Caco-2 (cell line): ENCODE data around the gene SERINC2. TPM values are rescaled to one million over a fixed set of nuclear protein-coding genes. Genes with fewer than 3 reads are reported as not detected.
A peak's percentile ranks its signal among the peaks of the same experiment; 100 is the strongest.

Experiments
- BruUV-seq: library from RNA; stranded (reverse); fragments of 400-500 nt; replicated peaks from 2 replicates; lab custom pipeline; 2021; lab: Mats Ljungman, UMichigan
- CTCF ChIA-PET: fragments of 300-600 bp; sonication (Branson Sonifier 250); formaldehyde crosslinking; loops from one replicate; lab custom pipeline; 2022; ENCODE audit warnings: antibody characterized with exemption; lab: Charles Lee
- POLR2A ChIA-PET: fragments of 300-600 bp; sonication (Branson Sonifier 250); formaldehyde crosslinking; loops from one replicate; lab custom pipeline; 2022; ENCODE audit warnings: antibody characterized with exemption; lab: Charles Lee
- DNase-seq, 2 experiments: peaks; one replicate each; pipeline versions ENCODE4 v3.0.0 to v3.0.0-alpha.2; 2020 to 2022
- H3K27me3 ChIP-seq: replicated peaks from 2 replicates; pipeline ENCODE4 v1.6.0; 2011; ENCODE audit warnings: low read length; ENCODE audit not compliant: control insufficient read depth, insufficient read depth
- H3K36me3 ChIP-seq: 2 replicates; pipeline ENCODE4 v1.5.1; 2011; ENCODE audit warnings: low read length; ENCODE audit not compliant: control insufficient read depth, insufficient read depth
- H3K4me1 ChIP-seq: fragments of 250-450 bp; sonication (Bioruptor Pico); 2 replicates; pipeline ENCODE4 v1.5.1; 2020; ENCODE audit warnings: mild to moderate bottlenecking
- H3K4me3 ChIP-seq: 2 replicates; pipeline ENCODE4 v1.5.1; 2011; ENCODE audit warnings: low read depth, mild to moderate bottlenecking, control low read depth, low read length
- H3K9me3 ChIP-seq: fragments of 250-450 bp; sonication (Bioruptor Pico); 2 replicates; pipeline ENCODE4 v1.5.1; 2020; ENCODE audit warnings: mild to moderate bottlenecking, moderate library complexity
- H3K27ac Mint-ChIP-seq: one replicate; pipeline ENCODE4 v1.8.0; 2022; ENCODE audit warnings: mixed read lengths; ENCODE audit not compliant: unreplicated experiment
- H3K27me3 Mint-ChIP-seq: one replicate; pipeline ENCODE4 v1.8.0; 2022; ENCODE audit warnings: mixed read lengths; ENCODE audit not compliant: insufficient read depth, unreplicated experiment
- H3K36me3 Mint-ChIP-seq: one replicate; pipeline ENCODE4 v1.8.0; 2022; ENCODE audit warnings: mild to moderate bottlenecking, mixed read lengths; ENCODE audit not compliant: insufficient read depth, unreplicated experiment
- H3K4me1 Mint-ChIP-seq: one replicate; pipeline ENCODE4 v1.8.0; 2022; ENCODE audit warnings: low read depth, mixed read lengths; ENCODE audit not compliant: unreplicated experiment
- H3K4me3 Mint-ChIP-seq: one replicate; pipeline ENCODE4 v1.8.0; 2022; ENCODE audit warnings: mild to moderate bottlenecking, moderate library complexity, mixed read lengths; ENCODE audit not compliant: unreplicated experiment
- H3K9me3 Mint-ChIP-seq: one replicate; pipeline ENCODE4 v1.8.0; 2022; ENCODE audit warnings: mixed read lengths; ENCODE audit not compliant: unreplicated experiment
- intact Hi-C: fragments of 100-400 bp; cut with micrococcal nuclease; formaldehyde crosslinking; loops from one replicate; pipeline ENCODE4 v1.10.0; 2022; ENCODE audit not compliant: unreplicated experiment
- total RNA-seq: library from RNA; stranded (reverse); gene quantifications from 2 replicates; pipeline ENCODE4 v1.2.3, GENCODE V29; 2022
- TF ChIP-seq, protein P1 (sequence below), 2 experiments: fragments of 200-600 bp in 1 of 2; IDR thresholded peaks; 1 replicate in 1 of 2; 2 replicates in 1 of 2; pipeline versions ENCODE4 v1.5.1 to v1.8.0; 2011 to 2022; ENCODE audit warnings: antibody characterized with exemption in 1 of 2, control low read depth in 1 of 2, inconsistent platforms in 1 of 2, low read depth in 1 of 2, low read length in 1 of 2, mild to moderate bottlenecking in 1 of 2, moderate library complexity in 1 of 2; ENCODE audit not compliant: insufficient read depth in 1 of 2, severe bottlenecking in 1 of 2, unreplicated experiment in 1 of 2

Gene SERINC2
- total RNA-seq, 1 experiment from 2014 or later = 30.0 TPM

DNA sequence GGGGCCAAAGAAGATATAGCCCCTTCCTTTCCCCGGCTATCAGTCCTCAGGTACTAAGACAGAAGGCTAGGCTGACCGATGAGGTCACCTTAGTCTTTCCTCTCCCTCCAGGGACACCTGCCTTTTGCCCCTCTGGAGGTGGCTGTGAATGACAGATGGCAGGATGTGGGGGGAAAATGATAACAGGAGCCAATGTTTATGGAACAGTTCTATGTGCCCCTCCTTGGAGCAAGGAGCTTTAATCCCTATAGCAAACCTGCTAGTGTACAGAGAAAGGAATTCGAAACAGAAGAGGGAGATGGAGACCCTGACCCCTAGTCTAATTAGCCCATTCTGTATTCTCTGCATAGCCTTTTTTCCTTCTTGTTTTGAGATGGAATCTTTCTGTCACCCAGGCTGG lies 28.1 kb downstream of the SERINC2 start:
- CTCF ChIA-PET = no interaction called here

DNA sequence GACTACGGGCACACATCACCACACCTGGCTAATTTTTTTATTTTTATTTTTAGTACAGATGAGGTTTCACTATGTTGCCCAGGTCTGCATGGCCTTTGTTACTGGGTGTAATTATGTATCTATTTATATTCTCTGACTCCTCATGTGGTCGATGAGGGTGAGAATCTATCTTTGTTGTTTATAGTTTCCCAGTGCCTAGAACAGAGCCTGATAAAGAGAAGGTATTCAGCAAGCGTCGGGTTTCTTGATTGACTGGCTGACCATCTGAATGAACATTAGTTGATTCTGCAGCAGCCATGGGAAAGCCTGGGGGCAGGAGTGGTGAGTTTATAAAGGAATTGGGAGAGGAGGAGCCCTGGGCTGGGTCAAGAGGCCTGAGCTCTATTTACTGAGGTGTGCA lies 28.5 kb downstream of the SERINC2 start:
- peaks cover 8% of the 10 kb centered on the region for H3K4me1 Mint-ChIP-seq
- Histone ChIP-seq H3K27me3 (no peaks in the 10 kb centered on the region), H3K9me3 (no peaks in the 10 kb centered on the region), H3K4me3 (no peak overlapping the region), H3K36me3 (no peaks in the 10 kb centered on the region), H3K4me1 (peaks cover 8% of the 10 kb centered on the region; the same call in 1 of the 2 replicates)
- no peaks in the 10 kb centered on the region for H3K36me3 Mint-ChIP-seq
- H3K27me3 Mint-ChIP-seq = no peaks in the 10 kb centered on the region
- peak overlapping the region; percentile 7 for H3K27ac Mint-ChIP-seq
- intact Hi-C loops = no loop called here
- H3K4me3 Mint-ChIP-seq = no peak overlapping the region
- DNase-seq = no peak
- no peaks in the 10 kb centered on the region for H3K9me3 Mint-ChIP-seq
- ChIA-PET CTCF (no interaction called here), POLR2A (no interaction called here)
- BruUV-seq = no TSS peak
- TF ChIP-seq, protein P1, sequence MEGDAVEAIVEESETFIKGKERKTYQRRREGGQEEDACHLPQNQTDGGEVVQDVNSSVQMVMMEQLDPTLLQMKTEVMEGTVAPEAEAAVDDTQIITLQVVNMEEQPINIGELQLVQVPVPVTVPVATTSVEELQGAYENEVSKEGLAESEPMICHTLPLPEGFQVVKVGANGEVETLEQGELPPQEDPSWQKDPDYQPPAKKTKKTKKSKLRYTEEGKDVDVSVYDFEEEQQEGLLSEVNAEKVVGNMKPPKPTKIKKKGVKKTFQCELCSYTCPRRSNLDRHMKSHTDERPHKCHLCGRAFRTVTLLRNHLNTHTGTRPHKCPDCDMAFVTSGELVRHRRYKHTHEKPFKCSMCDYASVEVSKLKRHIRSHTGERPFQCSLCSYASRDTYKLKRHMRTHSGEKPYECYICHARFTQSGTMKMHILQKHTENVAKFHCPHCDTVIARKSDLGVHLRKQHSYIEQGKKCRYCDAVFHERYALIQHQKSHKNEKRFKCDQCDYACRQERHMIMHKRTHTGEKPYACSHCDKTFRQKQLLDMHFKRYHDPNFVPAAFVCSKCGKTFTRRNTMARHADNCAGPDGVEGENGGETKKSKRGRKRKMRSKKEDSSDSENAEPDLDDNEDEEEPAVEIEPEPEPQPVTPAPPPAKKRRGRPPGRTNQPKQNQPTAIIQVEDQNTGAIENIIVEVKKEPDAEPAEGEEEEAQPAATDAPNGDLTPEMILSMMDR (IDR thresholded peaks at IDR 0.05; ENCODE audit: insufficient read depth in 1 of 2, low read depth in 1 of 2, low read length in 1 of 2, severe bottlenecking in 1 of 2, unreplicated experiment in 1 of 2) = no peak

More for the DNA sequence above, 28.1 kb downstream of the SERINC2 start:
- TF ChIP-seq, protein P1 (IDR thresholded peaks at IDR 0.05; ENCODE audit: insufficient read depth in 1 of 2, low read depth in 1 of 2, low read length in 1 of 2, severe bottlenecking in 1 of 2, unreplicated experiment in 1 of 2) = no peak
- POLR2A ChIA-PET = no interaction called here
- peaks cover 8% of the 10 kb centered on the region for H3K4me1 Mint-ChIP-seq
- intact Hi-C loops = no loop called here
- H3K9me3 Mint-ChIP-seq = no peaks in the 10 kb centered on the region
- H3K27me3 Mint-ChIP-seq = no peaks in the 10 kb centered on the region
- Histone ChIP-seq H3K27me3 (no peaks in the 10 kb centered on the region), H3K4me1 (peaks cover 8% of the 10 kb centered on the region; the same call in 1 of the 2 replicates), H3K4me3 (no peak overlapping the region), H3K9me3 (no peaks in the 10 kb centered on the region), H3K36me3 (no peaks in the 10 kb centered on the region)
- H3K27ac Mint-ChIP-seq = no peak overlapping the region
- no TSS peak for BruUV-seq
- no peak for DNase-seq
- no peaks in the 10 kb centered on the region for H3K36me3 Mint-ChIP-seq
- no peak overlapping the region for H3K4me3 Mint-ChIP-seq

DNA sequence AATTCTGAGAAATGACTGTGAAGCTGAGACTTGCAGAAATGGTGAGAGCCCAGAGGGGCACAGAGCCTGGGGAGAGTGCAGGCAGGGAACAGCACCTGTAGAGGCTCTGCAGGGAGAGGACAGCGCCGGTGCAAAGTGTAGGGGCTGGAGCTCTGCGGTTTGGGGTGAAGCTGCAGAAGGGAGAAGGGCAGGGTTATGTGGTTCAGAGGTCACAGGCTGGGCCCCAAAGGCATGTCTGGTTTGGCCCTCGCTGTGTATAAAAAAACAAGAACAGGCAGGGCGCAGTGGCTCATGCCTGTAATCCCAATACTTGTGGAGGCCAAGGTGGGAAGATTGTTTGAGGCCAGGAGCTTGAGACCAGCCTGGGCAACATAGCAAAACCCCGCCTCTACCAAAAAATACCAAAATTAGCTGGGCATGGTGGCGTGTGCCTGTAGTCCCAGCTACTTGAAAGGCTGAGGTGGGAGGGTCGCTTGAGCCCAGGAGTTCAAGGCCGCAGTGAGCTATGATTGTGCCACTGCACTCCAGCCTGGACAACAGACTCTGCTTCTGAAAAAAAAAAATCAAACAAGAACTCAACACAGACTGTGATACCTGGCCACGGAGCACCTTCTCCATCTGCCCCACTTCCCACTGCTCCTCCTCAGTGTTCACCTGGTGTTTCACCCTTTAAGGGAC lies 29.1 kb downstream of the SERINC2 start:
- H3K36me3 ChIP-seq = no peaks in the 10 kb centered on the region
- H3K4me1 ChIP-seq = peaks cover 8% of the 10 kb centered on the region; the same call in 1 of the 2 replicates
- Mint-ChIP-seq H3K27ac (peak overlapping the region; percentile 7), H3K36me3 (no peaks in the 10 kb centered on the region), H3K4me1 (peaks cover 8% of the 10 kb centered on the region), H3K9me3 (no peaks in the 10 kb centered on the region), H3K27me3 (no peaks in the 10 kb centered on the region), H3K4me3 (no peak overlapping the region)
- TF ChIP-seq, protein P1 (IDR thresholded peaks at IDR 0.05; ENCODE audit: insufficient read depth in 1 of 2, low read depth in 1 of 2, low read length in 1 of 2, severe bottlenecking in 1 of 2, unreplicated experiment in 1 of 2) = no peak
- DNase-seq = no peak
- no peaks in the 10 kb centered on the region for H3K9me3 ChIP-seq
- no TSS peak for BruUV-seq
- CTCF ChIA-PET = no interaction called here
- POLR2A ChIA-PET = no interaction called here
- intact Hi-C loops = no loop called here
- H3K27me3 ChIP-seq = no peaks in the 10 kb centered on the region
- H3K4me3 ChIP-seq = no peak overlapping the region
